ENCODE measurements around the gene BCR.

BCR gene

GRCh38 chr22:23152238-23153114 lies 27.8 kb upstream of the BCR start:
- no peak for DNase-seq

- no peak for DNase-seq
Measured at GRCh38 chr22:23153994-23154393, 26.3 kb upstream of the BCR start.

GRCh38 chr22:23154461-23154860 lies 25.8 kb upstream of the BCR start:
- DNase-seq, result no peak

- DNase-seq, result no peak
Measured at GRCh38 chr22:23155143-23155542, 25.2 kb upstream of the BCR start.

GRCh38 chr22:23155831-23156230 lies 24.5 kb upstream of the BCR start:
- DNase-seq, result no peak

- no peak for DNase-seq
Measured at GRCh38 chr22:23156286-23156685, 24.0 kb upstream of the BCR start.

GRCh38 chr22:23157560-23158515 lies 22.5 kb upstream of the BCR start:
- no peak for DNase-seq

- no peak for DNase-seq
Measured at GRCh38 chr22:23158516-23159290, 21.6 kb upstream of the BCR start.

GRCh38 chr22:23159291-23159630 lies 21.0 kb upstream of the BCR start:
- DNase-seq, result no peak

GRCh38 chr22:23161029-23161428 lies 19.3 kb upstream of the BCR start:
- no peak for DNase-seq

GRCh38 chr22:23161574-23161973 lies 18.7 kb upstream of the BCR start:
- DNase-seq, result no peak

- no peak for DNase-seq
Measured at GRCh38 chr22:23163665-23164064, 16.6 kb upstream of the BCR start.

GRCh38 chr22:23164091-23164490 lies 16.2 kb upstream of the BCR start:
- no peak for DNase-seq

- DNase-seq, result no peak
Measured at GRCh38 chr22:23166042-23166831, 14.1 kb upstream of the BCR start.

- no peak for DNase-seq
Measured at GRCh38 chr22:23166841-23167616, 13.3 kb upstream of the BCR start.

- DNase-seq, result no peak
Measured at GRCh38 chr22:23168391-23169042, 11.8 kb upstream of the BCR start.

- DNase-seq, result no peak
Measured at GRCh38 chr22:23169043-23169406, 11.3 kb upstream of the BCR start.

GRCh38 chr22:23175817-23176644 lies 4.3 kb upstream of the BCR start:
- no peak for DNase-seq

GRCh38 chr22:23176645-23177027 lies 3.7 kb upstream of the BCR start:
- no peak for DNase-seq

GRCh38 chr22:23177197-23177596 lies 3.1 kb upstream of the BCR start:
- DNase-seq, result no peak

Data from NCI-H2081 treated with DMSO at 0.1 percent for 48 hours (cell line).